Peyer's patch (tissue), 4 donors: ENCODE data around the gene STX12.

ENCODE experiments used
- POLR2A ChIP-seq, 2 donors: fragments of 450-650 bp; IDR thresholded peaks; one replicate each; pipeline ENCODE4 v1.5.1; 2017; ENCODE audit warnings: antibody characterized with exemption in 2 of 2, mild to moderate bottlenecking in 2 of 2, moderate library complexity in 2 of 2
- TF ChIP-seq, protein P1 (sequence below), 6 experiments: fragments of 450-650 bp in 4 of 6; fragments of 200-600 bp in 2 of 6; sonication (generic) in 1 of 6; IDR thresholded peaks; one replicate each; pipeline ENCODE4 v1.5.1; 2017 to 2019; ENCODE audit warnings: antibody characterized with exemption in 6 of 6, mild to moderate bottlenecking in 3 of 6, moderate library complexity in 1 of 6

DNA sequence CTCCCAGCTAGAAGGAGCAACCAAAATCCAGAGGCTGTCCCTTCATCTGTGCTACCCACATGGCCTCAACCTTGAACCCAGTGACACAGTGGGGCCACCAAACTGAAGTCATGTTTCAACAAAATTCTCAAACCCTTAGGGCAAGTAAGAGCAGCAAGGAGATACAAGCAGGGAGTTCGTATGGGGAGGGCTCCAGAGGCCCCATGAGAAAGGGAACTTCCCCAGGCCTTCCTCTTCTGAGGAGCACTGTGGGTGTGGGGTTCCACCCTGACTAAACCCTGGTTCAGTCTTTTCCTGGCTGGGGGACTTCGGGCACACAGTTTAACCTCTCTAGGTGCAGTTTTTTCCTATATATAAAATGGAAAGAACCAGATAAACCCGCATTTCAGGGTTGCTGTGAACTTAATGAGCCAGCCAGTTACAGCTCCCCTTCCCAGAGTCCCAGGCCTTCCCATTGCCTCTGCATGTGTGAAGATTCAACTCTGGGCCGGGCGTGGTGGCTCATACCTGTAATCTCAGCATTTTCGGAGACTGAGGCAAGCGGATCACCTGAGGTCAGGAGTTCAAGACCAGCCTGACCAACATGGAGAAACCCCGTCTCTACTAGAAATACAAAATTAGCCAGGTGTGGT is 91.4 kb downstream of the STX12 start:
- TF ChIP-seq, protein P1, sequence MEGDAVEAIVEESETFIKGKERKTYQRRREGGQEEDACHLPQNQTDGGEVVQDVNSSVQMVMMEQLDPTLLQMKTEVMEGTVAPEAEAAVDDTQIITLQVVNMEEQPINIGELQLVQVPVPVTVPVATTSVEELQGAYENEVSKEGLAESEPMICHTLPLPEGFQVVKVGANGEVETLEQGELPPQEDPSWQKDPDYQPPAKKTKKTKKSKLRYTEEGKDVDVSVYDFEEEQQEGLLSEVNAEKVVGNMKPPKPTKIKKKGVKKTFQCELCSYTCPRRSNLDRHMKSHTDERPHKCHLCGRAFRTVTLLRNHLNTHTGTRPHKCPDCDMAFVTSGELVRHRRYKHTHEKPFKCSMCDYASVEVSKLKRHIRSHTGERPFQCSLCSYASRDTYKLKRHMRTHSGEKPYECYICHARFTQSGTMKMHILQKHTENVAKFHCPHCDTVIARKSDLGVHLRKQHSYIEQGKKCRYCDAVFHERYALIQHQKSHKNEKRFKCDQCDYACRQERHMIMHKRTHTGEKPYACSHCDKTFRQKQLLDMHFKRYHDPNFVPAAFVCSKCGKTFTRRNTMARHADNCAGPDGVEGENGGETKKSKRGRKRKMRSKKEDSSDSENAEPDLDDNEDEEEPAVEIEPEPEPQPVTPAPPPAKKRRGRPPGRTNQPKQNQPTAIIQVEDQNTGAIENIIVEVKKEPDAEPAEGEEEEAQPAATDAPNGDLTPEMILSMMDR (IDR thresholded peaks at IDR 0.05): no peak
- no peak for TF ChIP-seq POLR2A (IDR thresholded peaks at IDR 0.05)
